GM19238 (cell line): ENCODE results near the gene OBSL1.
A peak's percentile ranks its signal among the peaks of the same experiment; 100 is the strongest.

ENCODE experiments used
- DNase-seq: peaks from one replicate; pipeline ENCODE4 v3.0.0; 2011; ENCODE audit warnings: low spot score; ENCODE audit not compliant: insufficient read length

Gene OBSL1

GRCh38 chr2:219514836-219515235 lies 56.5 kb downstream of the OBSL1 start:
- DNase-seq, result no peak

DNA sequence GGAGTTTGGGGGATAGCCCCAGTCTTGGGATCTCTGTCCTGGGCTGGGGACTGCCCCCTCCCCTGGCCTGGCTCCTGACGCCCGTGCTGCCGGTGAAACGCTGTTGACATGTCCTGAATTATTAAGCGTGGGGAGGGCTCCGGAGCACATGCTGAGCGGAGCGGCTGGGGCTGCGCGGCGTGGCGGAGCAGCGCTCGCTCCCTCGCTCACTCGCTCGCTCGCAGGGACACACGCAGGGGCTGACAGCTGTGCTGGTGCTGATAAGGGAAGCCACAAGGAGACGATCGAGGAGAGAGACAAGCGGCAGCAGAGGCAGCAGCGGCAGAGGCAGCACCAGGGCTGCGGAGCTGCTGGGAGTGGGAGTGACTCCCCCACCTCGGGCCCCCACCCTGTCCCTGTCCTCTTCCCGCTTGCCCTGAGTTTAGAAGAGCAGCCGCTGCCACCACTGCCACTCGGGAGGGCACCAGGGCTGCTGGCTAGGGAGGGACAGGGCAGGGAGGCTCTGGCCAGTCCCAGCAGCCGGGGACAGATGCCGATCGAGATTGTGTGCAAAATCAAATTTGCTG lies 57.1 kb downstream of the OBSL1 start, which contains the start of gene ASIC4:
Gene ASIC4, plus strand, starts transcription at position 287 of the 566 bp plus-strand sequence. Its CDS starts 243 bp downstream, at position 530.
- DNase-seq, result no peak

- DNase-seq, result no peak
Observed at GRCh38 chr2:219513787-219514186, 57.6 kb downstream of the OBSL1 start.

- no peak for DNase-seq
Observed at GRCh38 chr2:219512524-219513216, 58.7 kb downstream of the OBSL1 start.

DNA sequence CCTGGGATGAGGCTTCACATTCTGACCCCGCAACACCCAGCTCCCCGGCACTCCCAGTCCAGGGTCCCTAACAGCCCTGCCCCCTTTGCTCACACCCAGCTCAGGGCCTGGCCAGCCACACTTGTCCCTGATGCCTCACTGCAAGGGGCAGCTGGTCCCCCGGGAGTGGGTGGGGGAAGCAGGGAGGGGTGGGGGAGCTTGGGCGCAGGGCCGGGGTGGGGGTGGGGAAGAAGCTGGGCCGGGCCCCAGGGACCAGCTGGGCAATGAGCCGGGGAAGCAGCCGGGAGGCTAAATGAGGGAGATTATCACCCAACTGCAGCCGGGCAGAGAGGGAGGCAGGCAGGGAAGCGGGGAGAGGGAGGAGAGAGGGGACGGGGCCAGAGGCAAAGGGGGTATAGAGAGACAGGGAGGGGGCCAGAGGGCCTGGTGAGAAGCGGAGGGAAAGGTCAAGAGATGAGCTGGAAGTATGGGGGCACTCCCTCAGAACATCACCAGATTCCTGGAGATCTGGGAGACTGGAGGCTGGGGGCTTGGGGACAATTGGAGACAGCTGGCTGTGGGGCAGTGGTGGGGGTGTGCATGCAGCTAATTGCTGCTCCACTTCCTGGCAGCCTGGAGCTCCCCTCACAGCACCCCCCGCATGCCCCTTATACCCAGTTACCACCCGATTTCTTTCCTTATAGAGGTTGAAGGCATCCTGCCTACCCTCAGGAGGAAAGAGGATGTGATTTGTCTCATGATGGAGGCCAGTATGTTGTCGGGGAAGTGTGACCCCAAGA lies 59.6 kb downstream of the OBSL1 start:
- no peak for DNase-seq

GRCh38 chr2:219510512-219511135 lies 60.7 kb downstream of the OBSL1 start:
- DNase-seq, result no peak

DNA sequence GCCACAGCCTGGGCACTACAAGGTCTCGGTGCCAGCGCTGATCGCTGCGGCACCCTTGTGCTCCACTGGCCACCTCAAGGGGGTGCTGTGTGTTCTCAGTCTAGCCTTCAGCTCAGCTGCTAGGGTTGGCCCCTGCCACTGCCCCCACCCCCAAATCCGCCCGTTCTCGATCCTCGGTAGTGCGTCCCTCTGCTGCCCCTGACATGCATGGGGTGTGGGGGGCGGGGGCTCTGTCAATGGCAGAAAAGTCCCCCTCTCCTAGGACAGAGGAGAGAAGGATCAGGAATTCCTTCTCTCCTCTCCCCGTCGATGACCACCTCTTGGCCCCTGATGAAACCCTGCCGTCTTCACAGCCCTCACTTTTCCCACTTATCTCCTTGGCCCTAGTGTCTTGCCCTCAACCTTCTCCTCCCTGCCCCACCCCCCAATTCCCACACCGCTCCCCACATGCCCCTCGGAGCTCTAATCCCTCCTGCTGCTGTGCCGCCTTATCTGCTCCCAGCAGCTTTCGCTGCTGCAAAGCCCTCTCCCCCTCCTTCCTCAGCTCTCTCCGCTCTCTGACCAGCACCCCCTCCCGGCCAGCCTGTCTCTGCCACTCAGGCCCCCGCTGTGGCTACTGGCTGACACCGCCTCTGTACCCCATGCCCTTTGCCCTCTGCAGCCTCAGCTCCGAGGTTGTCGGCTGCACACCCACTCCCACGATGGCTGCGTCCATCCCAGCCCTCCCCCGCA lies 61.4 kb downstream of the OBSL1 start:
- DNase-seq, result peak; percentile 54

DNA sequence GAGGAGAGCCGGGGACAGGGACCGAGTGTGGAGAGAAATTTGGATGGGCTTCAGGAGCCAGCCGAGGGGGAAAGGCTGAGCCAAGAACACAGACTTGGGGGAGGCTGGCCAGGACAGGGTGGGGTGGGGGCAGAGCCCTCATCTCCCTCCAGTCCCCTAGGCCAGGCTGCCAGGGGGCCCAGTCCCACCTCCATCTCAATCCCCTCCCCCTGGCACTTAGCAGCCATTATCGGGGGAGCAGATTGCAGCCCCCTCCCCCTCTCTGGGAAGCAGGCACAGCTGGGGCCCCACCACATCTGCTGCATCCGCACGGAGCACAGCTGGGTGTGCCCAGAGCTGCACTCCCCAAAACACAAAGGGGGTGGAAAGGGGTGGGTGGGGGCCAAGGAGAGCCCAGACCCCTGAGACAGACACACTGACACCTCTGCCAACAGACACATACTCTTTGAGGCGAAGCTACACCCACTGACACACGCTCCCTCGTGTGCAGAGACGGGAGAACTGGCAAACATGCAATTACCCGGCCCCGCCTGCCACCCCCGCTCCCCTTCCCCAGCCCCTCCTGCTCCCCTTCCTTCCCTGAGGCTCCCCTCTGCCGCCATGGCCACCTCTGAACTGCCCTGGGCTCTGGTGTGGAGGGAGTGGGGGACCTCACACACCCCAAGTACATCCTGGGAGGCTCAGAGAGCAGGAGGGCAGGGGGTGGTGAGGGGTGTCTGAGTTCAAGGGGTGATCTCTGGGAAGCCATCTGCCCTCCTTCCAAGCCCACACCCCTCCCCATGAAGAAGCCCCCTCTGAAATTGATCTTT lies 62.2 kb downstream of the OBSL1 start:
- no peak for DNase-seq

- DNase-seq, result no peak
Observed at GRCh38 chr2:219508444-219508734, 63.0 kb downstream of the OBSL1 start.

GRCh38 chr2:219507581-219508443 lies 63.5 kb downstream of the OBSL1 start:
- DNase-seq, result no peak

GRCh38 chr2:219506802-219507526 lies 64.4 kb downstream of the OBSL1 start:
- DNase-seq, result no peak

DNA sequence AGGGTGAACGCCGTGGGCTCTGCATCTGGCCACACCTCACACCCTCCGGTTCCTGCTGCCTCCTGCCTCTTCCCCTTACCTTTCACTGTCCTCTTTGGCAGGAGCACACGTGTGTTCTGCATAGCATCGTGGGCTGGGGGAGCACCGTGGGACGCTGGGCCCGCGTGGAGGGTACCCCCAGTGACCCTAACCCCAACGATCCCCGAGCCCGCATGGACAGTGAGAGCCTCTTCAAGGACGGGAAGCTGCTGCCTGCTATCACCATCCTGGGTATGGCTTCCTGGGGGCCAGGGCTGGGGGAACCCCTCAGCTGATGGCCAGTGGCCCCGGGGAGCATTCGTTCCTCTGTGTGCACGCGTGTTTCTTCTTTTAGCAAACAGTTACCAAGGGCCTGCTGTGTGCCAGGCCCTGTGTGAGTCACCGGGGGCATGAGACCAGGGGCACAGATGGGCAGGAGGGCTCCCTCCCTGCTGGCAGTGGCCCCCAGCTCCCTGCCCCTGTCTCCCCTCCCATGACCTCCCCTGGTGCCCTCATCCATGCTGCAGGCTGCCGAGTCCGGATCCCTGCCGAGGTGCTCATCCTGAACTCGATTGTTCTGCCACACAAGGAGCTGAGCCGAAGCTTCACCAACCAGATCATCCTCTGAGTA lies 65.1 kb downstream of the OBSL1 start:
- no peak for DNase-seq

DNA sequence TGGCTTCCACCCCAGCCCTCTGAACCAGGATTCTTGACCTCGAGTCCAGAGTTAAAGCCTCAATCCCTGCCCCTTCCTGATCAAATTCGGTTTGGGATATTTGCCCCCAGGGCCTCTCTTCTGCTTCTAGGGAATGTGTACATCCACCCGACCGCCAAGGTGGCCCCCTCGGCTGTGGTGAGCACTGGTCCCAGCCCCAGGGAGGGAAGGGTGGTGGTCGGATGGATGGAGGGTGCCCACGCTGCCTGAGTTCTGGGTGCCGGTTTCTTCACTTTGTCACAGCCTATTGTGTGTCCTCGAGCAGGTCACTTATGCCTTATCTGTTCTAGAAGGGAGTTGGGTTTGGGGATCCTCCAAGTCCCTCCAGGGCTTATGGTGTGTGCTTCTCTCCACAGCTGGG lies 65.8 kb downstream of the OBSL1 start:
- DNase-seq, result no peak

- no peak for DNase-seq
Observed at GRCh38 chr2:219502618-219503017, 68.7 kb downstream of the OBSL1 start.

DNA sequence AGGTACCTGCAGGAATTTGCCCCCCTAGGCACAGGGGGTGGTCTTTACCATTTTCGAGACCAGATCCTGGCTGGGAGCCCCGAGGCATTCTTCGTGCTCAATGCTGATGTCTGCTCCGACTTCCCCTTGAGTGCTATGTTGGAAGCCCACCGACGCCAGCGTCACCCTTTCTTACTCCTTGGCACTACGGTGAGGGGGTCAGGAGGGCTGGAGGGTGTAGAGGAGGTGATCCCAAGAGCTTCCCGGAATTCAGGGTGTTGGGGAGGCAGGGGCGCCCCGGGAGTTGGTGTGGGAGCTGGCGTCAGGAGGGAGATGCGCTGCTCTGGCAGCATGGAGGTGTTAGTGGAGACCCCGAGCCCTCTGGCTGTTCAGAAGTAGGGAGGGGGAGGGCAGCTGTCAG lies 69.5 kb downstream of the OBSL1 start:
- no peak for DNase-seq
